Activated CD4-positive, alpha-beta T cell treated with anti-CD3 and anti-CD28 coated beads for 1 hour (primary cell): ENCODE measurements around the gene ZNF414.
A peak's percentile ranks its signal among the peaks of the same experiment; 100 is the strongest.
"Not testable (repeated sequence)": the region's sequence is repeated elsewhere in the genome, so short reads cannot be mapped to it uniquely, and the experiment has no call there.

Source experiments
- DNase-seq: peaks from one replicate; pipeline ENCODE4 v3.0.0-alpha.2; 2020

Gene ZNF414

GRCh38 chr19:8517551-8518442 lies 3.8 kb upstream of the ZNF414 start:
- DNase-seq = peak; percentile 34

GRCh38 chr19:8515317-8515716 lies 1.4 kb upstream of the ZNF414 start:
- DNase-seq = peak; percentile 26

DNA sequence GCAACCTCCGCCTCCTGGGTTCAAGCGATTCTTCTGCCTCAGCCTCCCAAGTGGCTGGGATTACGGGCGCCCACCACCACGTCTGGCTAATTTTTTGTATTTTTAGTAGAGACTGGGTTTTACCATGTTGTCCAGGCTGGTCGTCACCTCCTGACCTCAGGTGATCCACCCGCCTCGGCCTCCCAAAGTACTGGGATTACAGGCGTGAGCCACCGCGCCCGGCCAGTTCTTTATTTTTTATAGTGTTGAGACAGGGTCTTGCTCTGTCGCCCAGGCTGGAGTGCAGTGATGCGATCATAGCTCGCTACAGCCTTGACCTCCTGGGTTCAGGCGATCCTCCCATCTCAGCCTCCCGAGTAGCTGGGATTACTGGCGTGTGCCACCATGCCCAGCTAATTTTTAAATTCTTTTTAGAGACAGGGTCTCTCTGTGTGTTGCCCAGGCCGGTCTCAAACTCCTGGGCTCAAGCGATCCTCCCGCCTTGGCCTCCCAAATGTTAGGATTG lies 590 bp upstream of the ZNF414 start:
- not testable (repeated sequence) for DNase-seq

DNA sequence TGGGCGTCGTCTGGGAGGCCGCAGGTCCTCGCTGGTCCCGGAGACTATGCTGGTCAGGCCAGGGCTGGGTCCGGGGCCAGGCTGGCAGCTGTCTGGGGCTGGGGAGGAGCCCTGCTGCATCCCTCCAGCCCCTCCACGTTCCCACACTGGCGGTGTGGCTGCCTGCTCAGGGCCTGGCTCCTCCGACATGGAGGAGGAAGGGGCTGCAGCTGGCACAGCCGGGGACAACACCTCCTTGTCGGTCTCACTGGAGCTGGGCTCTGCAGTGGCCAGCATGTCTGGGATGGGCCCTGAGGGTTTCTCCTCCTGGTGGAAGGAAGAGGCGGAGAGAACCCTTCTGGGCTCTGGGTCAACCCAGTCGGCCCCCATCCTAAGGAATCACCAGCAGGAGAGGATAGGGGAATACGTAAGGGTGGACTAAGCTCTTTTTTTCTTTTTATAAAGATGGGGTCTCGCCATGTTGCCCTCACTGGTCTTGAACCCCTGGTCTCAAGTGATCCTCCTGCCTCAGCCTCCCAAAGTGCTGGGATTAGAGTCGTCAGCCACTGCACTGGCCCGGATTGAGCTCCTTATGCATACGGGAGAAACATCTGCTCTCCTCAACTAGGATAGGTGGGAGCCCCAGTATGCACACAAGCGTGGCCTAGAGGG lies 806 bp downstream of the ZNF414 start:
- no peak for DNase-seq

DNA sequence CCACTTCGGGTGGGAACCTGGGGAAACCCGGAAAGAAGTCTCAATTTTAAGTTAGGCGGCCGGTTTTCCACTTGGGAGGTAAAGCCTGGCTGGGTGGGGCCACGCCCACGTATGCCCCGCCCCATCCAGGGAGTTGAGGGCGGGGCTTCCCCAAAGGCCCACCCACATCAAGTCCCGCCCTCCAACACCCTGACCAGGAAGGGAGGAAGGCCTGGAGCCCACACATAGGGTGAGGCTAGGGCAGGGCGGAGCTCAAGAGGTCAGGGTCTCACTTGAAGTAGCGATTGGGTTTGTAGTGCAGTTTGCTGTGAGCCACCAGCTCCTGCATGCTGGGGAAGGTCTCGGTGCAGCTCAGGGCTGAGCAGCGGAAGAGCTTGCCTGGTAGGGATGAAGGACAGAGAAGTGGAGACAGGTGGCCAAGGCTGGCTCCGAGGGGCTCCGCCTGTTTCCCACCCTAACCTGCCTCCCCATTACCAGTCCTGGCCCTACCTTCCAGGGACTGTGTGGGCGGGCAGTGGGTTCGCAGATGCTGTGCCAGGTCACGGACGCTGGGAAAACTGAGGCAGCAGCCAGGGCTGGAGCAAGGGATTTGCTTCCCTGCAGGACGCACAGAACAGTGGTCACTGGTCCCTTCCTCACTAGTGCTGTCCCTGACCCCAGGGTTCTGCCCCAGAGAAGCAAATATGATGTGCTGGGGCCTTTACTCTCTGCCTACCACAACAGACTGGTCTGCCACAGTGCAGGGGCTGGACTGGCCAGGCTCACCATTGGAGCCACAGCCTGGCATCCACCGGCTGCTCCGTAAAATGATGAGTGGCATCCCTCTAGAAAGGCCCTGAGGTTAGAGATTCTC lies 1.6 kb downstream of the ZNF414 start:
- no peak for DNase-seq

- no peak for DNase-seq
Measured at GRCh38 chr19:8511573-8512101, 2.3 kb downstream of the ZNF414 start.

GRCh38 chr19:8510589-8511115 lies 3.3 kb downstream of the ZNF414 start:
- no peak for DNase-seq

GRCh38 chr19:8506402-8506957 lies 7.5 kb downstream of the ZNF414 start:
- DNase-seq = no peak

- peak; percentile 54 for DNase-seq
Measured at GRCh38 chr19:8505680-8506401, 8.1 kb downstream of the ZNF414 start.

DNA sequence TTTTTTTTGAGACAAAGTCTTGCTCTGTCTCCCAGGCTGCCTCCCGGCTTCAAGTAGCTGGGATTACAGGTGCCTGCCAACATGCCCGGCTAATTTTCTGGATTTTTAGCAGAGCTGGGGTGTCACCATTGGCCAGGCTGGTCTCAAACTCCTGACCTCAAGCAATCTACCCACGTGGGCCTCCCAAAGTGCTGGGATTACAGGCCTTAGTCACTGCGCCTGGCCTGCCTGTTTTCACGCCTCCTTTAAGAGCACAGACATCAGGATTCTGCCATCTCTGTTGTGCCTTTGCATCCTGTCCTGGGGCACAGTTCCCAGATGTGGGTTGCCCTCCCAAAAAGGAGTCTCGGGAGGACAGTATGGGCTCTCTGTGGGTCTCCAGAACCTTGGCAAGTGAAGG lies 9.0 kb downstream of the ZNF414 start:
- DNase-seq = no peak

GRCh38 chr19:8504171-8504570 lies 9.8 kb downstream of the ZNF414 start:
- no peak for DNase-seq

GRCh38 chr19:8503510-8503909 lies 10.5 kb downstream of the ZNF414 start:
- no peak for DNase-seq

- no peak for DNase-seq
Measured at GRCh38 chr19:8501981-8502380, 12.0 kb downstream of the ZNF414 start.

DNA sequence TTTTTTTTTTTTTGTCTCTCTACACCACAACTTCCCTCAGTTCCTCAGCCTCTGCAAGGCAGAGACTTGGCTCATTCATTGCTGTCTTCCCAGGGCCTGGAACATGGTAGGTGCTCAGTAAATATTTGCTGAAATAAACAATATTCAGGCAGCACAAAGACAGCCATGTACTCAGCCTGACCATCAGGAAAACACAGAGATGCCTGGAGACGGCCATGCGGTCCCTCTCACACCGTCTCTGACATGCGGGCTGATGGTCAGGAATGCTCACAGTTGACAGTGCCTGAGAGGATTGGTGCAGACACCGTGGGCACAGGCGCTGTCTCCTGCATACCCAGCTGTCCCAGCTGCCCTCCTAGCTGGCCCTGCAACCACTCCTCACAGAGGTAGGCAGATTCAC lies 12.5 kb downstream of the ZNF414 start:
- no peak for DNase-seq

GRCh38 chr19:8500158-8500557 lies 13.8 kb downstream of the ZNF414 start:
- DNase-seq = no peak

GRCh38 chr19:8499048-8499833 lies 14.7 kb downstream of the ZNF414 start:
- no peak for DNase-seq

DNA sequence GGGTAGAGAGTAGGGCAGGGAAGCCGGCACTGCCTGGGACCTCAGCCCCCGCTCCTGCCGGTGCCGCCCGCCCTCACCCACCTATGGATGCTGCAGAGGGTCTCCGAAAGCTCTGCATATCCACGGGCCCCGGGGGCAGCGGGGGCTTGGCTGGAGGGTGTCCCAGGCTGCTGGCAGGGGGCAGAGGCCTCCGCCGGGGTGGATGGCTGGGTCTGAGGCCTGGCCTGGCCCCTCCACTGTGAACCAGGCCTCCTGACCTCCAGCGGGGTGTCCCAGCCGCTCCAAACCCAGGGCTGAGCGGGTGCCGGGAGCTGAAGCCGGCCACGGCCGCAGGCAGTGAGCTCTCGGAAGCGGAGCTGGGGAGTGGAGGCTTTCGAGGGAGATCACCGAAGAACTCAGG lies 15.7 kb downstream of the ZNF414 start:
- no peak for DNase-seq

DNA sequence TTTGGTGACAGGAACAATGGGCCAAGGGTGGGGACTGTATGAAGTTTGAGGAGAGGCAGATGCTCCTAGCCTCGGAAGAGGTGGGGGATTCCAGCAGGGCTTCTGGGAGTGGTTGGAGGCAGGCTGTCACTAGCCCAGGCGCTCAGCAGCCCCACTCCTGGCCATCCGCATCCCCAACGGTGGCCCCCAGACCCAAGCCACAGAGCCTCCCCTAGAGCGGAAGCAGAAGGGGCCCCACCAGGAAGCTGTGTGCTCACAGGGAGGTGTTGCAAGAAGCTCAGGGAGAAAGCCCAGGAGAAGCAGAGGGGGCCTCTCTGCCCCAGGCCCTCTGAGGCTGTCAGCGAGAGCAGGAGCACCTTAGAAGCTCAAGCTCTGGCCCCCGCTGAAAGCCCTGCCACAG lies 19.8 kb downstream of the ZNF414 start:
- DNase-seq = no peak

DNA sequence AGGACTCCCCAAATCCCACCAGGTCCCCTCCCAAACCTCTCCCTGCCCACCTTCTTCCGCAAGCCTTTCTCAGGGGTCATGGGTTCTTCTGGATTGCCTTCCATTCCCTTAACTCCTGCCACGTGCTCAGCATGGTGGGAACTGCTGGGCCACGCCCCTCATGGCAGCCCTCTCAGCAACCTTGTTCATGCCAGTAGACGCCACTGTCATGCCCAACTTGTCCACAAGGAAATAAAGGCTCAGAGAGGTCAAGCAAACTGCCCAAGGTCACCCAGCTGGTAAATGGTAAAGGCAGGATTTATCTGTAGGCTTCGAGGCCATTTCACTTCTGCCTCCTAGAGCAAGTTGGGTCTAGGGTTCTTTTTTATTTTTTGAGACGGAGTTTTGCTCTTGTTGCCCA lies 22.4 kb downstream of the ZNF414 start:
- DNase-seq = no peak

DNA sequence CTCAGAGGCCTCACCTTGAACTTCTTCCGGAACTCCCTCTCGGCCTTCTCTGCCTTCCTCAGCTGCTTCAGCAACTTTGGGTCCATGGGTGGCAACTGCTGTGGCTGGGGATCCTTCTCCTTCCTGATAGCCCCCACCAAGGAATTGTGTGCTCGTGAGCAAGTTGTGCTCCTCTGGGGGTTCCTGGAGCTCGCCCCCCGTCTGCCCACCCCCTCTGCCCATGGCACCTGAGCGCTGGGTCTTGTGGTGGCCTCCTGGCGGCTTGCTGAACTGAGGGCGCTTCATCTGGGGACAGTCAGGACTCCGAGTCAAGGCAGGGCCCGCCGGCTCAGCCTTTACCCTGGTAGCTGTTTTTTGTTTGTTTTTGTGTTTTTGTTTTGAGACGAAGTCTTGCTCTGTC lies 23.1 kb downstream of the ZNF414 start:
- DNase-seq = no peak

DNA sequence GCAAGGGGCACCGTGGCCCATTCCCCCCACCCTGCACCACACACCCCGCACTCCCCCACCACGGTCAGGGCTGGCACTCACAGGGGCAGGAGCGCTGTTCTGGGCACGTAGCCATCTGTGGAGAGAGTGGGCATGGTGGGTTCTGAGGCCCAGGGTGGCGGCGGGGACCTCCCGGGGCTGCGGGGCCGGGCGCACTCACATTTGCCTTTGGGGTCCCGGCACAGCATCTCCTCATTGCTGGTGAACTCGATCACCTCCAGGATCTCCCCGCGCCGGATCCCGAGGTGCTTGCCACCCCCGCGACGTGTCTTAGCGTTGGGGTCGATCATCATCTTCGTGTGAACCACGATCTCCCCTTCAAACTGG lies 23.6 kb downstream of the ZNF414 start:
- no peak for DNase-seq
